ENCODE measurements around the gene SRA1.

GRCh38 chr5:140542972-140543371 lies 14.3 kb downstream of the SRA1 start:
- TF ChIP-seq EZH2phosphoT487 (IDR thresholded peaks at IDR 0.05) = no peak
- TF ChIP-seq EZH2 (IDR thresholded peaks at IDR 0.05) = no peak

Measured in neural progenitor cell (in vitro differentiated cells).